Measurements from ENCODE around the gene TMTC1. TPM values are rescaled to one million over a fixed set of nuclear protein-coding genes. Genes with fewer than 3 reads are reported as not detected.

TMTC1 gene
- total RNA-seq, 2 donors from 2014 or later: 3.3 to 6.3 TPM

DNA sequence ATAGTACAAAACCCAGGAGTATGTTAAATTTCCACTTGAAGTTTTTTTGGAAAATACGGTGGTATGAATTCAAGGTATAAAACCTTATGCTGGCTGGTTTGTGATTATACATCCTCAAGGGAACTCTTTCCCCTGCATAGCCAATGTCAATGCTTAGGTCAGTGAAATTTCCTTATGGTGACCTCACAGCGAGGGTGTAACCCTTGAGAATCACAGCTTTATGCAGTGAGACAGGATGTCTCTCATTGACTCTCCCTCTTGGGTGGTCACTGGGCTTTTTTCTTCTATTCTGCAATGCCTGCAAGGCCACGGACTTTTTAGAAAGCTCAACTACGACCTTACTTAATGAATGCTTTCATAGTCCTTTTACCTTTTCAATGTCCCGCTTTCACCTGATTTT, 64.4 kb downstream of the TMTC1 start:
- Histone ChIP-seq H3K4me1 (no peaks in the 10 kb centered on the region), H3K4me3 (no peak overlapping the region), H3K9me3 (no peaks in the 10 kb centered on the region), H3K9ac (ENCODE audit: low read depth in 2 of 2, low read length in 2 of 2) (no peak overlapping the region), H3K27me3 (no peaks in the 10 kb centered on the region), H3K36me3 (no peaks in the 10 kb centered on the region), H3K27ac (no peak overlapping the region)
- no peak for DNase-seq
- intact Hi-C loops (cut with DNase I): no loop called here
- TF ChIP-seq, protein P1, sequence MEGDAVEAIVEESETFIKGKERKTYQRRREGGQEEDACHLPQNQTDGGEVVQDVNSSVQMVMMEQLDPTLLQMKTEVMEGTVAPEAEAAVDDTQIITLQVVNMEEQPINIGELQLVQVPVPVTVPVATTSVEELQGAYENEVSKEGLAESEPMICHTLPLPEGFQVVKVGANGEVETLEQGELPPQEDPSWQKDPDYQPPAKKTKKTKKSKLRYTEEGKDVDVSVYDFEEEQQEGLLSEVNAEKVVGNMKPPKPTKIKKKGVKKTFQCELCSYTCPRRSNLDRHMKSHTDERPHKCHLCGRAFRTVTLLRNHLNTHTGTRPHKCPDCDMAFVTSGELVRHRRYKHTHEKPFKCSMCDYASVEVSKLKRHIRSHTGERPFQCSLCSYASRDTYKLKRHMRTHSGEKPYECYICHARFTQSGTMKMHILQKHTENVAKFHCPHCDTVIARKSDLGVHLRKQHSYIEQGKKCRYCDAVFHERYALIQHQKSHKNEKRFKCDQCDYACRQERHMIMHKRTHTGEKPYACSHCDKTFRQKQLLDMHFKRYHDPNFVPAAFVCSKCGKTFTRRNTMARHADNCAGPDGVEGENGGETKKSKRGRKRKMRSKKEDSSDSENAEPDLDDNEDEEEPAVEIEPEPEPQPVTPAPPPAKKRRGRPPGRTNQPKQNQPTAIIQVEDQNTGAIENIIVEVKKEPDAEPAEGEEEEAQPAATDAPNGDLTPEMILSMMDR (IDR thresholded peaks at IDR 0.05): no peak

DNA sequence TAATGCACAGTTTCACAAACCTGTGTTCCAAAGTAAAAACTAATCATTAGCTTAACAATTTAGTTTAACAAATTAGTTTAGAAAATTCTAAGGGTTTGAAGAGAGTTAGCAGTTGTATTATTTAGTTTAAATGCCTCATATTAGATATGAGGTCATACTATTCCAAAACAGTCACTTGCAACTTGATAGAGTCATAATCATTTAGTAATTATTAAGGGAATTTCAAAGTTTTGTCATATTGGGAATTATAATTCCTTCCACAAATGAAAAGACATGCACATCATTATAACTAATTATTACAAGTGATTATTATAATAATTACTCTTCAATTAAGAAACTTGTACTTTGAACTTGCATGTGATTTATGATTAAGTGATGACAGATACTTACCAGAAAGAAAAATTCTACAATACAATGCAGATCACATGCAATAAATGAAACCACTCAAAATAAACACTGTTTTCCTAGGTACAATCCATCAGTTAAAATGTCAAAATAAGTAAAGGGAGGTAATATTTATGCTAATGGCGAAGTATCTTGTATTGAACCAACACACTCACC, 66.1 kb downstream of the TMTC1 start:
- Histone ChIP-seq H3K27ac (no peak overlapping the region), H3K36me3 (no peaks in the 10 kb centered on the region), H3K9ac (ENCODE audit: low read depth in 2 of 2, low read length in 2 of 2) (no peak overlapping the region), H3K4me3 (no peak overlapping the region), H3K4me1 (no peaks in the 10 kb centered on the region), H3K9me3 (no peaks in the 10 kb centered on the region), H3K27me3 (no peaks in the 10 kb centered on the region)
- TF ChIP-seq, protein P1 (IDR thresholded peaks at IDR 0.05): no peak
- intact Hi-C loops (cut with DNase I): no loop called here
- no peak for DNase-seq

DNA sequence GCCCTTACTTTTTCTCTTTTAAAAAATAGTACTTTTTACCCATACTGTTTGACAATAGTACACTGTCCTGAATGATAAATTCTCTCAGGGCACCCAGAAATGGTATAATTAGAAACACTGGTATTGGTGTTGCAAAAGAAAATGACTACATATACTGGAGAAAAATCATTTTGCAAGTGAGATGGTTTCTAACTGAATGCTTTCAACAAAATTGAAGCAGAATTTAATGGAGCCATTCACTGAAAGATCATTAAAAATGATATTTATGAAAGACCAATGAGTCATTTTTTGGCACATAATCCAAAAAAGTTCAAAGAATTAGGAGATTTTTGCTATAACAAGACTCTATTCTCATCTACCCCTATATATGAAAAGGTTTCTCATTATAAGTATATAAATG, 68.8 kb downstream of the TMTC1 start:
- Histone ChIP-seq H3K9ac (ENCODE audit: low read depth in 2 of 2, low read length in 2 of 2) (no peak overlapping the region), H3K4me3 (no peak overlapping the region), H3K27me3 (no peaks in the 10 kb centered on the region), H3K27ac (no peak overlapping the region), H3K4me1 (no peaks in the 10 kb centered on the region), H3K36me3 (no peaks in the 10 kb centered on the region), H3K9me3 (no peaks in the 10 kb centered on the region)
- intact Hi-C loops (cut with DNase I): no loop called here
- TF ChIP-seq, protein P1 (IDR thresholded peaks at IDR 0.05): no peak
- DNase-seq: no peak

GRCh38 chr12:29713729-29714128, 70.0 kb downstream of the TMTC1 start:
- no peaks in the 10 kb centered on the region for H3K27me3 ChIP-seq
- no peak overlapping the region for H3K4me3 ChIP-seq
- no peaks in the 10 kb centered on the region for H3K9me3 ChIP-seq
- intact Hi-C loops (cut with DNase I): no loop called here
- no peak overlapping the region for H3K9ac ChIP-seq (ENCODE audit: low read depth in 2 of 2, low read length in 2 of 2)
- H3K4me1 ChIP-seq: no peaks in the 10 kb centered on the region
- H3K27ac ChIP-seq: no peak overlapping the region
- no peak for DNase-seq
- no peaks in the 10 kb centered on the region for H3K36me3 ChIP-seq
- TF ChIP-seq, protein P1 (IDR thresholded peaks at IDR 0.05): no peak

DNA sequence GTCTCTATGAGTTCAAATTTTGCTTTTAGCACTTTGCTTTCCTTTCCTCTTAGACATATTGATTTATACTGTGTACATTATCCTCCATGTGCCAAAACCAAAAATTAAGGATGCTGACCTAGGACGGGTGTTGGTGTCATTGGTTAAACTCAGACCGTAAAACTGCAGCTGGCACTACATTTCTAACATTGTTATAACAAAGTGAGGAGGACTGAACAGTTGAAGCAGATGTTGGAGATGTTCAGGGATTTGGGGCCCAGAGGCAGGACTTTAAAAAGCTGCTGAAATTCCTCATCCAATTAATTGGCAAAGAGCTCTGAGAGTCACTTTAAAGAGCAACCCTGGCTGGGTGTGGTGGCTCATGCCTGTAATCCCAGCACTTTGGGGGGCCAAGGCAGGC, 72.4 kb downstream of the TMTC1 start:
- Histone ChIP-seq H3K27ac (no peak overlapping the region), H3K9ac (ENCODE audit: low read depth in 2 of 2, low read length in 2 of 2) (no peak overlapping the region), H3K27me3 (no peaks in the 10 kb centered on the region), H3K9me3 (no peaks in the 10 kb centered on the region), H3K4me3 (no peak overlapping the region), H3K36me3 (no peaks in the 10 kb centered on the region), H3K4me1 (no peaks in the 10 kb centered on the region)
- TF ChIP-seq, protein P1 (IDR thresholded peaks at IDR 0.05): no peak
- intact Hi-C loops (cut with DNase I): no loop called here
- no peak for DNase-seq
